ENCODE data around the gene SIPA1. TPM values are rescaled to one million over a fixed set of nuclear protein-coding genes. Genes with fewer than 3 reads are reported as not detected.

Gene SIPA1
- total and polyA plus RNA-seq, 2 of the 8 experiments (the other 6 are each of a cell fraction or from before 2014, with no cell fraction given): 35.3 to 72.2 TPM

GRCh38 chr11:65651339-65651588, 13.4 kb downstream of the SIPA1 start:
- no peak overlapping the region for H2AK5ac ChIP-seq (ENCODE audit: low read depth, low read length)
- no peak overlapping the region for H3K4me3 ChIP-seq (ENCODE audit: extremely low read depth in 1 of 4, insufficient read depth in 2 of 4, low read depth in 3 of 4, low read length in 4 of 4)
- H3K27ac ChIP-seq (ENCODE audit: low read depth, low read length): no peak overlapping the region
- peaks cover 0 to 5% (median 2%) of the 10 kb centered on the region in 4 experiments; a peak in 1 of 7 replicates for H3K27me3 ChIP-seq (replicated peaks in 1 of 4; ENCODE audit: control insufficient read depth in 3 of 4, extremely low read depth in 1 of 4, insufficient read depth in 3 of 4, low read length in 3 of 4)
- no peak overlapping the region for H4K8ac ChIP-seq (ENCODE audit: extremely low read depth, insufficient read depth, low read length)
- peaks cover 2 to 11% of the 10 kb centered on the region in 2 experiments for H4K20me1 ChIP-seq (replicated peaks in 1 of 2; ENCODE audit: control insufficient read depth in 1 of 2, insufficient read depth in 2 of 2, low read length in 2 of 2)
- H3K23me2 ChIP-seq (ENCODE audit: low read depth, low read length): peaks cover 8% of the 10 kb centered on the region; the same call in 1 of the 2 replicates
- peaks cover 7 to 20% (median 10%) of the 10 kb centered on the region in 4 experiments; a peak in 7 of 8 replicates for H3K36me3 ChIP-seq (ENCODE audit: control insufficient read depth in 2 of 4, insufficient read depth in 4 of 4, low read length in 3 of 4)
- ChIA-PET CTCF (ENCODE audit: partially characterized antibody) (interaction anchor here (0.9 to 3.7 kb wide), 5 partner anchors 9 to 199 kb away, joined by 3 to 16 read pairs (median 4); partner anchors contain the start of genes RELA and SIPA1), POLR2A (ENCODE audit: partially characterized antibody) (interaction anchor here (1.0 to 5.3 kb wide), 5 partner anchors 9 to 182 kb away, joined by 3 to 56 read pairs (median 39); partner anchors contain the start of genes RELA, SIPA1 and SNX32)
- peaks cover 0 to 12% (median 8%) of the 10 kb centered on the region in 4 experiments; a peak in 6 of 7 replicates for H3K4me1 ChIP-seq (replicated peaks in 1 of 4; ENCODE audit: control insufficient read depth in 3 of 4, insufficient read depth in 4 of 4, low read length in 3 of 4)
- no peak overlapping the region; a peak in 1 of 4 replicates for H3K4me2 ChIP-seq (ENCODE audit: insufficient read depth in 1 of 2, low read depth in 2 of 2, low read length in 2 of 2)
- H2BK5ac ChIP-seq (ENCODE audit: low read depth, low read length): no peak overlapping the region
- H4K5ac ChIP-seq (ENCODE audit: insufficient read length, low read depth, low read length): no peak overlapping the region
- H3K79me1 ChIP-seq (ENCODE audit: low read depth, low read length): peaks cover 2% of the 10 kb centered on the region; the same call in 1 of the 2 replicates
- H3K23ac ChIP-seq (ENCODE audit: insufficient read length): no peak overlapping the region
- H3K9me3 ChIP-seq (ENCODE audit: insufficient read depth in 2 of 2, low read depth in 1 of 2, low read length in 1 of 2): no peaks in the 10 kb centered on the region
- H3K79me2 ChIP-seq (ENCODE audit: control insufficient read depth in 1 of 2, insufficient read depth in 2 of 2, low read length in 2 of 2): no peaks in the 10 kb centered on the region
- DNase-seq (ENCODE audit: low read depth in 1 of 2, low spot score in 2 of 2): no peak
- no peak for FAIRE-seq
- H3K56ac ChIP-seq (replicated peaks; ENCODE audit: insufficient read length, low read depth, low read length): no peak overlapping the region
- no peak overlapping the region for H2BK20ac ChIP-seq (ENCODE audit: low read length)
- H3K18ac ChIP-seq (ENCODE audit: extremely low read depth, low read length): no peak overlapping the region
- H2BK12ac ChIP-seq (ENCODE audit: low read depth, low read length): no peak overlapping the region
- H4K91ac ChIP-seq (replicated peaks; ENCODE audit: insufficient read length, low read length): no peak overlapping the region
- H3K4ac ChIP-seq (replicated peaks; ENCODE audit: insufficient read length, low read depth, low read length): no peak overlapping the region
- H2BK15ac ChIP-seq (ENCODE audit: low read length): no peak overlapping the region
- no peak overlapping the region for H2AFZ ChIP-seq (ENCODE audit: low read length)
- H2BK120ac ChIP-seq (replicated peaks; ENCODE audit: low read depth, low read length): no peak overlapping the region
- H3K14ac ChIP-seq (ENCODE audit: insufficient read length): no peak overlapping the region
- 100% methylated on average over 3 of the region's 3 CpGs; no CpG with 5 or more reads in 1 of the 2 experiments for WGBS, 2 experiments (ENCODE audit: extremely low coverage in 1 of 2, insufficient coverage in 1 of 2, insufficient read length in 1 of 2, insufficient replicate concordance in 2 of 2, low coverage in 1 of 2, low lambda C conversion rate in 2 of 2, missing lambda C conversion rate in 1 of 2)
- no peak overlapping the region for H3K9ac ChIP-seq (replicated peaks in 1 of 4; ENCODE audit: extremely low read depth in 1 of 4, low read depth in 3 of 4, low read length in 3 of 4)
- no peak for TF ChIP-seq USF2 (IDR thresholded peaks at IDR 0.05; ENCODE audit: low read length)
- TF ChIP-seq CHD2 (IDR thresholded peaks at IDR 0.05; ENCODE audit: low read length): no peak
- TF ChIP-seq SP1 (IDR thresholded peaks at IDR 0.05; ENCODE audit: low read depth, low read length): no peak
- no peak for TF ChIP-seq CHD1 (IDR thresholded peaks at IDR 0.05; ENCODE audit: low read depth, low read length)
- TF ChIP-seq CTCF (IDR thresholded peaks at IDR 0.05; ENCODE audit: control extremely low read depth in 1 of 3, insufficient read depth in 1 of 3, low read depth in 1 of 3, low read length in 3 of 3): no peak
- TF ChIP-seq SIN3A (conservative IDR thresholded peaks at IDR 0.05 in 1 of 2, IDR thresholded peaks at IDR 0.05 in 1 of 2; ENCODE audit: low read depth in 1 of 2, low read length in 2 of 2): no peak

Measured in H1 (cell line).